ENCODE results near the gene KLHDC7B.

The KLHDC7B gene

GRCh38 chr22:50526834-50527801 lies 18.6 kb upstream of the KLHDC7B start:
- H3K4me3 ChIP-seq (ENCODE audit: low read depth, low read length): peak overlapping the region; percentile 76
- peaks cover 10% of the 10 kb centered on the region for H3K36me3 ChIP-seq (ENCODE audit: control insufficient read depth, insufficient read depth, low read length)
- H3K9ac ChIP-seq (ENCODE audit: low read depth, low read length): no peak overlapping the region
- peaks cover 46% of the 10 kb centered on the region for H3K27me3 ChIP-seq (ENCODE audit: control insufficient read depth, insufficient read depth, low read length)
- H3K9me3 ChIP-seq (ENCODE audit: control insufficient read depth, insufficient read depth, low read length): no peaks in the 10 kb centered on the region
- H3K4me1 ChIP-seq (ENCODE audit: control insufficient read depth, insufficient read depth, low read length): no peaks in the 10 kb centered on the region

GRCh38 chr22:50527921-50528681 lies 17.6 kb upstream of the KLHDC7B start:
- peaks cover 7% of the 10 kb centered on the region for H3K36me3 ChIP-seq (ENCODE audit: control insufficient read depth, insufficient read depth, low read length)
- no peaks in the 10 kb centered on the region for H3K4me1 ChIP-seq (ENCODE audit: control insufficient read depth, insufficient read depth, low read length)
- H3K9ac ChIP-seq (ENCODE audit: low read depth, low read length): no peak overlapping the region
- peaks cover 55% of the 10 kb centered on the region for H3K27me3 ChIP-seq (ENCODE audit: control insufficient read depth, insufficient read depth, low read length)
- no peak overlapping the region for H3K4me3 ChIP-seq (ENCODE audit: low read depth, low read length)
- H3K9me3 ChIP-seq (ENCODE audit: control insufficient read depth, insufficient read depth, low read length): no peaks in the 10 kb centered on the region

GRCh38 chr22:50528682-50529415 lies 16.9 kb upstream of the KLHDC7B start:
- peaks cover 61% of the 10 kb centered on the region for H3K27me3 ChIP-seq (ENCODE audit: control insufficient read depth, insufficient read depth, low read length)
- H3K9me3 ChIP-seq (ENCODE audit: control insufficient read depth, insufficient read depth, low read length): no peaks in the 10 kb centered on the region
- H3K9ac ChIP-seq (ENCODE audit: low read depth, low read length): no peak overlapping the region
- peaks cover under 1% of the 10 kb centered on the region for H3K36me3 ChIP-seq (ENCODE audit: control insufficient read depth, insufficient read depth, low read length)
- no peaks in the 10 kb centered on the region for H3K4me1 ChIP-seq (ENCODE audit: control insufficient read depth, insufficient read depth, low read length)
- no peak overlapping the region for H3K4me3 ChIP-seq (ENCODE audit: low read depth, low read length)

- Histone ChIP-seq H3K4me1 (ENCODE audit: control insufficient read depth, insufficient read depth, low read length) (no peaks in the 10 kb centered on the region), H3K9me3 (ENCODE audit: control insufficient read depth, insufficient read depth, low read length) (no peaks in the 10 kb centered on the region), H3K4me3 (ENCODE audit: low read depth, low read length) (peak overlapping the region; percentile 59), H3K9ac (ENCODE audit: low read depth, low read length) (no peak overlapping the region), H3K27me3 (ENCODE audit: control insufficient read depth, insufficient read depth, low read length) (peaks cover 64% of the 10 kb centered on the region), H3K36me3 (ENCODE audit: control insufficient read depth, insufficient read depth, low read length) (no peaks in the 10 kb centered on the region)
Measured at GRCh38 chr22:50529416-50529896, 16.2 kb upstream of the KLHDC7B start.

GRCh38 chr22:50529897-50530579 lies 15.7 kb upstream of the KLHDC7B start, which contains the start of gene TYMP:
Gene TYMP (minus strand): TSS chr22:50530012. CDS start chr22:50529709, 303 bp downstream.
- peaks cover 64% of the 10 kb centered on the region for H3K27me3 ChIP-seq (ENCODE audit: control insufficient read depth, insufficient read depth, low read length)
- H3K36me3 ChIP-seq (ENCODE audit: control insufficient read depth, insufficient read depth, low read length): no peaks in the 10 kb centered on the region
- no peaks in the 10 kb centered on the region for H3K9me3 ChIP-seq (ENCODE audit: control insufficient read depth, insufficient read depth, low read length)
- H3K4me1 ChIP-seq (ENCODE audit: control insufficient read depth, insufficient read depth, low read length): no peaks in the 10 kb centered on the region
- peak within 1 kb of the TSS; percentile 59 for H3K4me3 ChIP-seq (ENCODE audit: low read depth, low read length)
- no peak within 1 kb of the TSS for H3K9ac ChIP-seq (ENCODE audit: low read depth, low read length)

GRCh38 chr22:50530580-50530876 lies 15.2 kb upstream of the KLHDC7B start:
- H3K27me3 ChIP-seq (ENCODE audit: control insufficient read depth, insufficient read depth, low read length): peaks cover 64% of the 10 kb centered on the region
- H3K9me3 ChIP-seq (ENCODE audit: control insufficient read depth, insufficient read depth, low read length): no peaks in the 10 kb centered on the region
- no peaks in the 10 kb centered on the region for H3K36me3 ChIP-seq (ENCODE audit: control insufficient read depth, insufficient read depth, low read length)
- no peaks in the 10 kb centered on the region for H3K4me1 ChIP-seq (ENCODE audit: control insufficient read depth, insufficient read depth, low read length)
- H3K4me3 ChIP-seq (ENCODE audit: low read depth, low read length): peak overlapping the region; percentile 59
- no peak overlapping the region for H3K9ac ChIP-seq (ENCODE audit: low read depth, low read length)

- Histone ChIP-seq H3K27me3 (ENCODE audit: control insufficient read depth, insufficient read depth, low read length) (peaks cover 64% of the 10 kb centered on the region), H3K9me3 (ENCODE audit: control insufficient read depth, insufficient read depth, low read length) (no peaks in the 10 kb centered on the region), H3K4me3 (ENCODE audit: low read depth, low read length) (peak overlapping the region; percentile 59), H3K4me1 (ENCODE audit: control insufficient read depth, insufficient read depth, low read length) (no peaks in the 10 kb centered on the region), H3K36me3 (ENCODE audit: control insufficient read depth, insufficient read depth, low read length) (no peaks in the 10 kb centered on the region), H3K9ac (ENCODE audit: low read depth, low read length) (no peak overlapping the region)
Measured at GRCh38 chr22:50530877-50531545, 14.7 kb upstream of the KLHDC7B start.

GRCh38 chr22:50531546-50531961 lies 14.1 kb upstream of the KLHDC7B start:
- Histone ChIP-seq H3K27me3 (ENCODE audit: control insufficient read depth, insufficient read depth, low read length) (peaks cover 64% of the 10 kb centered on the region), H3K36me3 (ENCODE audit: control insufficient read depth, insufficient read depth, low read length) (no peaks in the 10 kb centered on the region), H3K9ac (ENCODE audit: low read depth, low read length) (no peak overlapping the region), H3K4me1 (ENCODE audit: control insufficient read depth, insufficient read depth, low read length) (no peaks in the 10 kb centered on the region), H3K9me3 (ENCODE audit: control insufficient read depth, insufficient read depth, low read length) (no peaks in the 10 kb centered on the region), H3K4me3 (ENCODE audit: low read depth, low read length) (peak overlapping the region; percentile 59)

- Histone ChIP-seq H3K9ac (ENCODE audit: low read depth, low read length) (no peak overlapping the region), H3K4me3 (ENCODE audit: low read depth, low read length) (peak overlapping the region; percentile 59), H3K36me3 (ENCODE audit: control insufficient read depth, insufficient read depth, low read length) (no peaks in the 10 kb centered on the region), H3K4me1 (ENCODE audit: control insufficient read depth, insufficient read depth, low read length) (no peaks in the 10 kb centered on the region), H3K27me3 (ENCODE audit: control insufficient read depth, insufficient read depth, low read length) (peaks cover 62% of the 10 kb centered on the region), H3K9me3 (ENCODE audit: control insufficient read depth, insufficient read depth, low read length) (no peaks in the 10 kb centered on the region)
Measured at GRCh38 chr22:50531962-50532674, 13.6 kb upstream of the KLHDC7B start.

All from iPS-15b (cell line).